OCI-LY3 (cell line): Measurements from ENCODE around the gene PRAMEF5.
"Not testable (repeated sequence)": the region's sequence is repeated elsewhere in the genome, so short reads cannot be mapped to it uniquely, and the experiment has no call there.

Experiments
- H2AFZ ChIP-seq: fragments of 200-600, 300-600 bp; shearing (Covaris generic); 2 replicates; pipeline ENCODE4 v1.6.0; 2014; ENCODE audit warnings: antibody characterized with exemption, low read depth, low read length
- H3K27ac ChIP-seq: fragments of 200-600, 300-600 bp; sonication (generic); 2 replicates; pipeline ENCODE4 v1.5.1; 2014; ENCODE audit warnings: mild to moderate bottlenecking, low read length, moderate library complexity, mixed read lengths
- H3K27me3 ChIP-seq: fragments of 200-600, 300-600 bp; sonication (generic); 2 replicates; pipeline ENCODE4 v1.6.1; 2014; ENCODE audit warnings: low read depth, low read length, mixed read lengths
- H3K36me3 ChIP-seq: fragments of 200-600, 300-600 bp; sonication (generic); replicated peaks from 2 replicates; pipeline ENCODE3; 2014; ENCODE audit warnings: low read depth, low read length, mixed read lengths
- H3K4me1 ChIP-seq: fragments of 300-600, 200-600 bp; sonication (generic); 2 replicates; pipeline ENCODE4 v1.6.1; 2014; ENCODE audit warnings: low read length, mixed read lengths
- H3K4me2 ChIP-seq: fragments of 200-600, 300-600 bp; sonication (generic); 2 replicates; pipeline ENCODE4 v1.6.1; 2014; ENCODE audit warnings: low read length, mixed read lengths
- H3K4me3 ChIP-seq: fragments of 300-600, 200-600 bp; sonication (generic); 2 replicates; pipeline ENCODE4 v1.5.1; 2014; ENCODE audit warnings: antibody characterized with exemption, mild to moderate bottlenecking, low read length, moderate library complexity
- H3K79me2 ChIP-seq: fragments of 300-600, 200-600 bp; shearing (Covaris generic); 2 replicates; pipeline ENCODE4 v1.6.1; 2014; ENCODE audit warnings: mild to moderate bottlenecking, low read length, mixed read lengths
- H3K9ac ChIP-seq: fragments of 300-600, 200-600 bp; shearing (Covaris generic); 2 replicates; pipeline ENCODE4 v1.6.0; 2014; ENCODE audit warnings: mild to moderate bottlenecking, low read length, moderate library complexity
- H3K9me3 ChIP-seq: fragments of 200-600, 300-600 bp; shearing (Covaris generic); 2 replicates; pipeline ENCODE4 v1.6.1; 2014; ENCODE audit warnings: low read length, mixed read lengths; ENCODE audit not compliant: insufficient read depth
- H4K20me1 ChIP-seq: fragments of 200-600, 300-600 bp; sonication (generic); 2 replicates; pipeline ENCODE4 v1.6.1; 2016; ENCODE audit warnings: low read length, mixed read lengths; ENCODE audit not compliant: insufficient read depth
- TF ChIP-seq, protein P1 (sequence below): fragments of 200-600, 300-600 bp; sonication (generic); IDR thresholded peaks from 2 replicates; pipeline ENCODE4 v1.5.1; 2014; ENCODE audit warnings: antibody characterized with exemption, low read length, low read depth

PRAMEF5 gene

DNA sequence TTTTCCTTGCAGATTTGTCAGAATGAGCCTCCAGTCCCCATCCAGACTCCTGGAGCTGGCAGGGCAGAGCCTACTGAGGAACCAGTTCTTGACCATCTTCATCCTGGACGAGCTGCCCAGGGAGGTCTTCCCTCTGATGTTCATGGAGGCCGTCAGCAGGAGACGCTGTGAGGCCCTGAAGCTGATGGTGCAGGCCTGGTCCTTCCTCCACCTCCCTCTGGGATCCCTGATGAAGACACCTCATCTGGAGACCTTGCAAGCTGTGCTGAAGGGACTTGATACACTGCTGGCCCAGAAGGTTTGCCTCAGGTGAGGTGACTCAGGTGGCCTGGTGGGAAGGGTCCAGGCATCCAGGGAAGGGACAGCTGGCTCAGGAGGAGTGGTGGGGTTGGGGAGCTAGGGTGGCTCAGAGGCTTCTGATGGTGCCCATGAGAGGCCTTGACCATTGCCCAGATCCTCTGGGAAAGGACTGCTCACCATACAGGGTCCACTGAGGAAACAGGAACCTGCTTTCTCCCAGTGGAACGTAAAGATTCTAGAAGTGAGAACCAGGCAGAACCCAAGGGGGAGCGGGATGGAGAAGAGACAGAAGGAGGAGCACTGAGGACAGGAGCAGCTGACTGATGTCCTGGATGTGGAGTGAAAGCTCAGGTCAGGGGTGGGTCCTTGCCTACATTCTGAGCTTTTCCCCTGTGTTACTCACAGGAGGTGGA, 8.0 kb upstream of the PRAMEF5 start:
- not testable (repeated sequence) for H3K4me2 ChIP-seq, H3K27me3 ChIP-seq, H3K36me3 ChIP-seq, H2AFZ ChIP-seq, H3K4me3 ChIP-seq, H4K20me1 ChIP-seq, H3K9ac ChIP-seq, H3K27ac ChIP-seq, H3K4me1 ChIP-seq, H3K9me3 ChIP-seq, H3K79me2 ChIP-seq

DNA sequence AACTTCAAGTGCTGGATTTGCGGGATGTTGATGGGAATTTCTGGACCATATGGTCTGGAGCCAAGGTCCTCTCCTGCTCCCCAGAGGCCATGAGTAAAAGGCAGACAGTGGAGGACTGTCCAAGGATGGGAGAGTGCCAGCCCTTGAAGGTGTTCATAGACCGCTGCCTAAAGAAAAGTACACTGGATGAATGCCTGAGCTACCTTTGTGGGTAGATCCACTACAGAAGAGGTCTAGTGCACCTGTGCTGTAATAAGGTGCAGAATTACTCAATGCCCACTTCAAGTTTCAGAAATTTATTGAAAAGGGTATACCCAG, 7.5 kb upstream of the PRAMEF5 start:
- not testable (repeated sequence) for H3K9me3 ChIP-seq, H3K79me2 ChIP-seq, H3K36me3 ChIP-seq, H3K4me2 ChIP-seq, H3K4me3 ChIP-seq, H3K27me3 ChIP-seq, H4K20me1 ChIP-seq, H3K9ac ChIP-seq, H3K27ac ChIP-seq, H2AFZ ChIP-seq, H3K4me1 ChIP-seq

DNA sequence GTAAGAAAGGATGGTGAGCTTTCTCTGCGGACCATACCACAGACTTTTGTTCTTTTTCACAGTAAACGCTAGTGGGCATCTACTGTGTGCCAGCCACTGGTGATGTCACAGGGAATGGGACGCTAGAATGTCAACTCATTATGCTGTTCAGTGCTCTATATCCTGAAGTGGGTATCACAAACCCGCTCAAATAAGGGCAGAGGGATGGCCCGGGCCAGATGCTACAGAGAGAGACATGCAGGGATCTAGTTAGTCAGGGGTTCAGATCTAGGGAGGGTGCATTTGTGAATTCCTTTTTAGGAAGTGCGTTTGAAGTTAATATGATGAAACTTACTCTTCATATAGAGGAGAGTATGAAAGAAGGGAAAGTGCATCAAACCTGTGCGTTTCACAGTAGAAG, 6.9 kb upstream of the PRAMEF5 start:
- H3K4me3 ChIP-seq, H3K36me3 ChIP-seq, H3K4me1 ChIP-seq, H4K20me1 ChIP-seq, H3K27ac ChIP-seq, H3K9me3 ChIP-seq, H3K79me2 ChIP-seq, H3K4me2 ChIP-seq, H3K27me3 ChIP-seq, H3K9ac ChIP-seq, H2AFZ ChIP-seq: not testable (repeated sequence)

DNA sequence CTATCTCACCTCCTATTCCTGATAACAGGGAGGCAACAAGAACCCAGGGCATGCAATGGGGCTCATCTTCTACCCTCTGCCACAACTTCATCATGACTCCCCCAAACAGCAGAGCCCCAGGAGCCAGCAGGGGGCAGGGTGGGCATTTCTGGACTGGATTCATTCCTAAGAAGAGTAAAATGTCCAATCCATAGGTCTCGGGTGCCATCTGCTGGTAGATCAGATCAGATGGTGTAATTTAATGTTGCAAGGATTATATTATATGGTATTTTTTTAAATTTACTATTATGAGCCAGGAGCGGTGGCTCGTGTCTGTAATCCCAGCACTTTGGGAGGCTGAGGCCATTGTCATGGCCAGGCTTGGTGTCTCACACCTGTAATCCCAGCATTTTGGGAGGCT, 11.1 kb downstream of the PRAMEF5 start:
- not testable (repeated sequence) for H4K20me1 ChIP-seq, H3K27ac ChIP-seq

DNA sequence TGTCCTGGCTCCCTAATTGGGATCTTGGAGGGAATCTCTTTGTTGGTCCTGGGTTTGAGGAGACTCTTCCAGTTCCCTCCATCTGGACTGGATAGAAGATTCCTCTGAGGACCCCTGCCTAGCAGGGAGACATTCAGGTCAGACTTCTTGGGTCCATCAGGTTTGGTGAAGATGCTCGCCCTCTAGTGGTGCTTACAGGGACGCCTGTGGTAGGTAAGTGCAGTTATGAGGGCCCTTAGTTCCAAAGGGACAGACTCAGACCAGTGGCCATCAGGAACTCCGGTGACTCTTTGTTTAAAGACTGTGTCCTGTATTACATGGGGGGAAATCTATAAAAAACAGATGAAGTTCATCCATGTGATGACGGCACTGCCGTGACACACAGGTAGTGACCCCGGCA, 23.0 kb downstream of the PRAMEF5 start:
- not testable (repeated sequence) for H3K79me2 ChIP-seq, H4K20me1 ChIP-seq, H3K27me3 ChIP-seq, H2AFZ ChIP-seq, H3K4me3 ChIP-seq, H3K9me3 ChIP-seq, H3K4me2 ChIP-seq, H3K9ac ChIP-seq, H3K36me3 ChIP-seq, H3K4me1 ChIP-seq, H3K27ac ChIP-seq
- TF ChIP-seq, protein P1, sequence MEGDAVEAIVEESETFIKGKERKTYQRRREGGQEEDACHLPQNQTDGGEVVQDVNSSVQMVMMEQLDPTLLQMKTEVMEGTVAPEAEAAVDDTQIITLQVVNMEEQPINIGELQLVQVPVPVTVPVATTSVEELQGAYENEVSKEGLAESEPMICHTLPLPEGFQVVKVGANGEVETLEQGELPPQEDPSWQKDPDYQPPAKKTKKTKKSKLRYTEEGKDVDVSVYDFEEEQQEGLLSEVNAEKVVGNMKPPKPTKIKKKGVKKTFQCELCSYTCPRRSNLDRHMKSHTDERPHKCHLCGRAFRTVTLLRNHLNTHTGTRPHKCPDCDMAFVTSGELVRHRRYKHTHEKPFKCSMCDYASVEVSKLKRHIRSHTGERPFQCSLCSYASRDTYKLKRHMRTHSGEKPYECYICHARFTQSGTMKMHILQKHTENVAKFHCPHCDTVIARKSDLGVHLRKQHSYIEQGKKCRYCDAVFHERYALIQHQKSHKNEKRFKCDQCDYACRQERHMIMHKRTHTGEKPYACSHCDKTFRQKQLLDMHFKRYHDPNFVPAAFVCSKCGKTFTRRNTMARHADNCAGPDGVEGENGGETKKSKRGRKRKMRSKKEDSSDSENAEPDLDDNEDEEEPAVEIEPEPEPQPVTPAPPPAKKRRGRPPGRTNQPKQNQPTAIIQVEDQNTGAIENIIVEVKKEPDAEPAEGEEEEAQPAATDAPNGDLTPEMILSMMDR: 0 out of 2 replicates have a peak, but pooled peaks have one; percentile 5

More for the DNA sequence above, 11.1 kb downstream of the PRAMEF5 start:
- not testable (repeated sequence) for H3K9me3 ChIP-seq, H3K27me3 ChIP-seq, H3K4me2 ChIP-seq, H3K79me2 ChIP-seq, H3K4me3 ChIP-seq, H3K36me3 ChIP-seq, H3K4me1 ChIP-seq, H3K9ac ChIP-seq, H2AFZ ChIP-seq

DNA sequence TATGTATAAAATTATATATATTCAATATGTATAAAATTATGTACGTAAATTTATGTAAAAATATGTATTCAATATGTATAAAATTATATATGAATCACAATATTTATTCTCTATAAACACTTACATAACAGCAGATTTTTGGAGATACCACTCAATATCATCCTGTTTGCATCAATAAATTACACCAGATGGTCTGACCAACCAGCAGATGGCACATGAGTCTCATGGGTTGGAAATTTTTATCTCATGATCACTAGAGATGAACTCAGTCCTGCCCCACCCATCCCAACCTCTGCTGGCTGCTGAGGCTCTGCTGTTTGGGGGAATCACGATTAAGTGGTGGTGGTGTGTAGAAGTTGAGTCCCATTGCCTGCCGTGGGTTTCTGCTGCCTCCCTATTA, 25.6 kb downstream of the PRAMEF5 start:
- not testable (repeated sequence) for H3K36me3 ChIP-seq, H3K4me1 ChIP-seq, H3K9me3 ChIP-seq, H3K9ac ChIP-seq, H3K79me2 ChIP-seq, H4K20me1 ChIP-seq, H2AFZ ChIP-seq, H3K27ac ChIP-seq, H3K27me3 ChIP-seq, H3K4me2 ChIP-seq, H3K4me3 ChIP-seq

DNA sequence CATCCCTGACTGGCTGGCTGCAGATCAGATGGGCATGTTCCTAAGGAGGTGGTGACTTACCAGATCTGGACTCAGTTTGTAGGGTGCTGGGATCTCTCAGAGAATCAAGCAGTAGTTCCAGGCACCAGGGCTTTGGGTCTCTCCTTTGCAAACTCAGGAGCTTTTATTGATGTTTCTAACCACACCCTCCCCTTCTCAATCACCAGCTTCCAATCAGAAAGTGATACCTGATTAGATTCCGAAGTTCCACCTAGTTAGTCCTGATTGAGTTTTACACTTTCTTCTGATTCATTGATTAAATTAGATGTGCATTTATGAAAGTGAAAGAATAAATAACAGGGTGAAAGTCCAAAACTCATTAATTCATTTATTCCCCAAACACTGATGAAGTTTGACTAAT, 31.0 kb downstream of the PRAMEF5 start, which contains the start of gene PRAMEF8:
PRAMEF8 (minus strand) TSS at position 101 of the 400 bp plus-strand sequence. CDS start 1,046 bp downstream, outside the sequence.
- H3K4me3 ChIP-seq, H3K4me2 ChIP-seq, H3K27me3 ChIP-seq, H3K9me3 ChIP-seq, H3K36me3 ChIP-seq, H4K20me1 ChIP-seq, H3K9ac ChIP-seq, H3K27ac ChIP-seq, H3K4me1 ChIP-seq, H2AFZ ChIP-seq, H3K79me2 ChIP-seq: not testable (repeated sequence)

DNA sequence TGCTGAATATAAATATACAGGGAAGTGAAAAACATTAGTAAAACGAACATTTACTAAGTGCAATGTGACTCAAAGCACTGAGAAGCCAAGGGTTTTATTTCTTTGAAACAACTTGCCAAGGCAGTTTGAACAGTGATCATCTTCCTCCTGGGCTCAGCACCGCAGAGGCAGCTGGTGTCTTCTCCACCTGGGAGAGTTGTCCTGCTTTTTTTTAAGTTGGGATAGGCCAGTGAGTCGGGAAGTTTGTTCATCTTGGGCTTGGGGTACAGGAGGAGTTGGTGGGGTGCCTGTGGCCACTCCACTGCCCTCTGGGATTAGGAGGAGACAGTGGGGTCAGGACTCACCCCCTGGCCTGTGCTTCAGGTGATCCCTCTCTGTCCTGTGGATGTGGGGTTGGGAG, 35.0 kb downstream of the PRAMEF5 start:
- H3K9me3 ChIP-seq, H3K27ac ChIP-seq, H2AFZ ChIP-seq, H4K20me1 ChIP-seq, H3K36me3 ChIP-seq, H3K4me2 ChIP-seq, H3K9ac ChIP-seq, H3K79me2 ChIP-seq, H3K27me3 ChIP-seq, H3K4me3 ChIP-seq, H3K4me1 ChIP-seq: not testable (repeated sequence)

DNA sequence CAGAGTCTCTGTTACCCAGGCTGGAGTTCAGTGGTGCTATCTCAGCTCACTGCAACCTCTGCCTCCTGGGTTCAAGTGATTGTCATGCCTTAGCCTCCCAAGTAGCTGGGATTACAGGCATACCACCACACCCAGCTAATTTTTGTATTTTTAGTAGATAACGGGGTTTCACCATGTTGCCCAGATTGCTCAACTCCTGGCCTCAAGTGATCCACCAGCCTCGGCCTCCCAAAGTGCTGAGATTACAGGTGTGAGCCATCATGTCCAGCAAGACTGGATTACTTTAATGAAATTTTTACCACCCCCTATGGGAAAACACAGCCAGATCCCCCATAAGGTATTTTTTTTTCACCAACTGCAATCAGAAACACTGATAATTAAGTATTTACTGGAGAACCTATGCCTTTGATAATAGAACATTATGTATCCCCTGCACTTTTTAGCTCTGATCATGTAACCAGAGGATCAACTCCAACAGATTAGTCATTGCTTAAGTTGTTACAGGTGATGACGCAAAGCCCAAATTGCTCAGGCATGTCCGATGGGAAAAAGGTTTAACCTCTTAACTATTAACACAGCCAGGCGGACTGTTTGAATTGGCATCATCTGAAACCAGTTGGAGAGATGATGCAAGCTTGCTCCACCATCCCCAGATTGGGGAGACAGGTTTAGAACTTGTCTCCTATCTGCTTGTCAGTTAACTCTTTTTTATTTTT, 43.4 kb downstream of the PRAMEF5 start:
- not testable (repeated sequence) for H3K4me3 ChIP-seq, H2AFZ ChIP-seq, H3K9me3 ChIP-seq, H3K27ac ChIP-seq, H3K9ac ChIP-seq, H3K36me3 ChIP-seq, H3K4me2 ChIP-seq, H3K79me2 ChIP-seq, H3K4me1 ChIP-seq, H3K27me3 ChIP-seq, H4K20me1 ChIP-seq
